Glutamatergic neuron (in vitro differentiated cells): ENCODE measurements around the gene FAM163B. TPM values are rescaled to one million over a fixed set of nuclear protein-coding genes. Genes with fewer than 3 reads are reported as not detected.

Source experiments
- DNase-seq: peaks from one replicate; pipeline ENCODE4 v3.0.0; 2022
- H3K27ac Mint-ChIP-seq: one replicate; pipeline ENCODE4 v1.8.0; 2020; ENCODE audit warnings: mild to moderate bottlenecking, mixed read lengths, inconsistent platforms; ENCODE audit not compliant: unreplicated experiment
- H3K27me3 Mint-ChIP-seq: one replicate; pipeline ENCODE4 v1.8.0; 2020; ENCODE audit warnings: mild to moderate bottlenecking, moderate library complexity, mixed read lengths, inconsistent platforms; ENCODE audit not compliant: unreplicated experiment
- H3K36me3 Mint-ChIP-seq: one replicate; pipeline ENCODE4 v1.8.0; 2020; ENCODE audit warnings: mild to moderate bottlenecking, mixed read lengths, inconsistent platforms; ENCODE audit not compliant: unreplicated experiment
- H3K4me1 Mint-ChIP-seq: one replicate; pipeline ENCODE4 v1.8.0; 2020; ENCODE audit warnings: mild to moderate bottlenecking, low read depth, mixed read lengths, inconsistent platforms; ENCODE audit not compliant: unreplicated experiment
- H3K4me3 Mint-ChIP-seq: one replicate; pipeline ENCODE4 v1.8.0; 2020; ENCODE audit warnings: mild to moderate bottlenecking, mixed read lengths, inconsistent platforms; ENCODE audit not compliant: unreplicated experiment
- H3K9me3 Mint-ChIP-seq: one replicate; pipeline ENCODE4 v1.8.0; 2020; ENCODE audit warnings: mild to moderate bottlenecking, moderate library complexity, mixed read lengths, inconsistent platforms; ENCODE audit not compliant: unreplicated experiment
- total RNA-seq: library from RNA; stranded (reverse); fragmentation: NEBNext Ultra II Directional; extraction: Animal tissue kit (Norgen Biotek cat#: 25700); gene quantifications from one replicate; pipeline ENCODE4 v1.2.1, GENCODE V29; 2021; ENCODE audit not compliant: unreplicated experiment
- TF ChIP-seq, protein P1 (sequence below): fragments of 200-600 bp; sonication (generic); IDR thresholded peaks from one replicate; pipeline ENCODE4 v1.5.0; 2021; ENCODE audit not compliant: partially characterized antibody, unreplicated experiment

FAM163B gene
- total RNA-seq, 1 donor from 2014 or later: 0.51 TPM

DNA sequence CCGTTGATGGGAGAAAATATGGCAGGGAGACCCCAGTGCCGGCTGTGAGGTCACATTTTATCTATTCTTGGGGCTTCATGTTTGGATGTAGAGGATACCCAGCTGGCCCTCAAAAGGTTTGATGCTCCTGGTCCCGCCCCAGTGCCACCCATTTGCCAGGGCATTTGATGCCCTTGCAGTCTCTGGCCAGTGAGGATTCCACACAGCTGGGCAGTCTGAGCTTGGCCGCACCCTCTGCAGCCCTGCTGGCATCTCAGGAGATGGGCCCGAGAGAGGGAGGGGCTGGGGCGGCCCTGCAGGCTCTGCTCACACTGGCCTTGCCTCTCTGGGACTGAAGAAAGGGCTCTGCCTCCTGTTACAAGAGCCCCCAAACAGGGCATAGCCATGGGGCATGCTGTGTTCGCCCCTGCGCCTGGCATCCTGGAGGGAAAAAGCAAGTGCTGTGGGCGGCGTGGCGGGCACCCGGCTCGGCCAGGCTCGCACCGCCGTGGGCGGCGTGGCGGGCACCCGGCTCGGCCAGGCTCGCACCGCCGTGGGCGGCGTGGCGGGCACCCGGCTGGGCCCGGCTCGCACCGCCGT, 47.1 kb downstream of the FAM163B start:
- H3K4me1 Mint-ChIP-seq: peaks cover 24% of the 10 kb centered on the region

DNA sequence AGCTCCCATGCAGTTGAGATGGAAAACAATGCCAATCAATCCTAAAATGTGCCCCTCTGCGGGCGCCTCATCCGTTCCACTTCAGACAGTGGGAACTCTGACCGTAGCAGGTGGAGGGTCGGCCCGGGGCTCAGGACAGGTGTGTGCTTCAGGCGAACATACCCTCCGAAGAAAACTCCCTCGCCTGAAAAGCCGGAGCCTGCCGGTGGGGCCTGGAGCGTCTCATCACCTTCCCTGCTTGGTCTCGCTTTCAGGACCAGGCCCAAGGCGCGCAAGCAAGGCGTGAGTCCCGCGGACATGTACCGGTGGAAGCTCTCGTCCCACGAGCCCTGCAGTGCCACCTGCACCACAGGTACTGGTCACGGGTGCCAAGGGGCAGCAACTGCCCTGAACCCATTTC, 48.2 kb downstream of the FAM163B start:
- Mint-ChIP-seq H3K9me3 (peaks cover 13% of the 10 kb centered on the region), H3K4me1 (peaks cover 24% of the 10 kb centered on the region), H3K27me3 (peaks cover 22% of the 10 kb centered on the region), H3K27ac (no peak overlapping the region), H3K4me3 (no peak overlapping the region), H3K36me3 (no peaks in the 10 kb centered on the region)
- DNase-seq: no peak
- TF ChIP-seq, protein P1, sequence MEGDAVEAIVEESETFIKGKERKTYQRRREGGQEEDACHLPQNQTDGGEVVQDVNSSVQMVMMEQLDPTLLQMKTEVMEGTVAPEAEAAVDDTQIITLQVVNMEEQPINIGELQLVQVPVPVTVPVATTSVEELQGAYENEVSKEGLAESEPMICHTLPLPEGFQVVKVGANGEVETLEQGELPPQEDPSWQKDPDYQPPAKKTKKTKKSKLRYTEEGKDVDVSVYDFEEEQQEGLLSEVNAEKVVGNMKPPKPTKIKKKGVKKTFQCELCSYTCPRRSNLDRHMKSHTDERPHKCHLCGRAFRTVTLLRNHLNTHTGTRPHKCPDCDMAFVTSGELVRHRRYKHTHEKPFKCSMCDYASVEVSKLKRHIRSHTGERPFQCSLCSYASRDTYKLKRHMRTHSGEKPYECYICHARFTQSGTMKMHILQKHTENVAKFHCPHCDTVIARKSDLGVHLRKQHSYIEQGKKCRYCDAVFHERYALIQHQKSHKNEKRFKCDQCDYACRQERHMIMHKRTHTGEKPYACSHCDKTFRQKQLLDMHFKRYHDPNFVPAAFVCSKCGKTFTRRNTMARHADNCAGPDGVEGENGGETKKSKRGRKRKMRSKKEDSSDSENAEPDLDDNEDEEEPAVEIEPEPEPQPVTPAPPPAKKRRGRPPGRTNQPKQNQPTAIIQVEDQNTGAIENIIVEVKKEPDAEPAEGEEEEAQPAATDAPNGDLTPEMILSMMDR: no peak

More for the DNA sequence above, 47.1 kb downstream of the FAM163B start:
- DNase-seq: no peak
- Mint-ChIP-seq H3K27ac (no peak overlapping the region), H3K9me3 (peaks cover 13% of the 10 kb centered on the region), H3K4me3 (no peak overlapping the region), H3K36me3 (no peaks in the 10 kb centered on the region), H3K27me3 (peaks cover 19% of the 10 kb centered on the region)
- TF ChIP-seq, protein P1: no peak

DNA sequence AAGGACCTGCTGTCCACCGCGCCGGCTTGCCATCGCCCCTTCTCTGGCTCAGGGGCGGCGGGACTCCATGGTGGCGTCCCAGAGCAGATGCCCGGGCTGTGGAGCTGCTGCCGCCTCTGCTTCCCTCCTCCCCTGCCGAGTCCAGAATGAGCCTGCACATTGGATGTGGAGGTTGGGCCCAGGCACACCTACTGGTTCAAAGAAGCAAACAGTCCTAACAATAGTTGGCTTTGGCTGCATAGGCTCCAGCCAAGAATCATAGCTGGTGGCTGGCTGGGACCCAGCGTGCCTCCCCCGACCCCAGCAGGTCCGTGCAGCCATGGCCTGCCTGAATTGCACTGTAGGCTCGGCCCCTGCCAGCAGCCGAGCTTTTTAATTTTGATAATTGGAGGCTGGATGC, 48.9 kb downstream of the FAM163B start:
- TF ChIP-seq, protein P1: no peak
- peaks cover 24% of the 10 kb centered on the region for H3K4me1 Mint-ChIP-seq
- no peaks in the 10 kb centered on the region for H3K36me3 Mint-ChIP-seq
- H3K27ac Mint-ChIP-seq: no peak overlapping the region
- peaks cover 15% of the 10 kb centered on the region for H3K9me3 Mint-ChIP-seq
- no peak for DNase-seq
- H3K4me3 Mint-ChIP-seq: no peak overlapping the region
- peaks cover 22% of the 10 kb centered on the region for H3K27me3 Mint-ChIP-seq

DNA sequence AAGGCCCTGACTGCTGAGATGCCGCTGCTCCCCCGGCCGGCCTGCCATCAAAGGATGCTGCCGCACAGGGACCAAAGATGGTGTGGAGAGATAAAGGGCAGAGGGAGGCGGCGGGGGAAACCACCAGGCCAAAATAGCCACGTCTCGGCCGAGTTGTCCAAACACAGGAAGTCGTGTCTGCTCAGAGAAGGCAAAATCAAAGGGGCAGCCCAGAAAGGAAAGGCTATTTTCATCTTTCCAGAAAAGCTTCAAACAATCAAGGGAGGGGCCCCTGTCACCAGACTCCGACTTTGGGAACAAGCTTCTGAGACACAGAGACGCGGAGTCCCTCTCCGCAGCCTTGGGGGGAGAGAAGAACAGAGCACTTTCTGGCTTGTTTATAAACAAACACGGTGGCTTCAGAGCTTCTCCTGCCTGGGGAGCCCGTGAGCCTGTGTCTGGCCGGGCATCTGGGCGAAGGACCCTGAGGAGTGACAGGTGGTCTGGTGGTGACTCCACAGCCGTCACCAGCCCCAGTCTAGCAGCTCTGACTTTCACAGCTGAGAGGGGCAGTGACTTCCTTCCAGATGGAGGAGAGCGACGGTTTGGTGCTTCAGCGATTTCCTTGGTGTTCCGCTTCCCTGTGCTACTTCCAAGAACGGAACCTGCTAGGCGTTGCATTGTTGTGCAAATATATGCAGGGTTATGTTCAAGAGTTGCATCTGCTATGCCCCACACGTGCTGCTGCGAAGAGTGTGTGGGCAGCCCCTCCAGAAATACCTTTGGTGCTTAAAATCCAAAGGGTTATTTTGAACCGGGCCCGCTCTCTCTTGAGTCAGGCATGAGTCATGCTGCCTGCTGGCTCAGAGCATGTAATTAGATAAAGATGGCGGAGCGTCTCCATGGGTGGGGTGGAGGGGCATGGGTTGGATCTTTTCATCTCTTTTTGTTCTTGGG, 50.7 kb downstream of the FAM163B start:
- Mint-ChIP-seq H3K27me3 (peaks cover 24% of the 10 kb centered on the region), H3K4me3 (peak overlapping the region; percentile 81), H3K36me3 (no peaks in the 10 kb centered on the region), H3K4me1 (peaks cover 22% of the 10 kb centered on the region), H3K9me3 (peaks cover 15% of the 10 kb centered on the region), H3K27ac (peak overlapping the region; percentile 90)
- TF ChIP-seq, protein P1: no peak
- DNase-seq: peak; percentile 73

DNA sequence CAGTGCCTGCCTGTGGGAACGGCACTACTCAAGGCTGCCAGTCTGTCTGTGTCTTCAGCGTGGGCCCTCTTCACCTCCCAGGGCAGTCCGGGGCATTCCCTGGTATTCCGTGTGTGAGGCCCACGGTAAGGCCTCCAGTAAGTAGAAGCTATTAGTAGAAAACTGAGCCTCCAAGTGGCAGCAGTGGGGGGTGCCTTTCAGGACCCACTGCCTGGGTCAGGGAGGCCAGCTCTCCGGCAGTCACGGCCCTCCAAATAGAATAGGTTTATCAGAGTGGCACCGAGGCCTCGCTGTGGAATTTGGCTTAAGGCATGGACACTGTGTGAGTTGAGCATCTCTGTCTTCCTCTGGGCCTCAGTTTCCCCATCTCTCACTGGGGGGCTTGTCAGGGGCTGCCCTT, 51.6 kb downstream of the FAM163B start:
- Mint-ChIP-seq H3K4me3 (no peak overlapping the region), H3K9me3 (peaks cover 13% of the 10 kb centered on the region), H3K36me3 (no peaks in the 10 kb centered on the region), H3K27me3 (peaks cover 18% of the 10 kb centered on the region), H3K27ac (no peak overlapping the region), H3K4me1 (peaks cover 17% of the 10 kb centered on the region)
- DNase-seq: no peak
- TF ChIP-seq, protein P1: no peak
